NB4 (cell line): ENCODE data around the gene STX16.

Experiments
- CTCF ChIP-seq: IDR thresholded peaks from one replicate; pipeline ENCODE4 v1.5.1; 2012; ENCODE audit warnings: low read depth, low read length
- MYC ChIP-seq: IDR thresholded peaks from 2 replicates; pipeline ENCODE4 v1.6.1; 2011; ENCODE audit warnings: low read depth, low read length
- POLR2A ChIP-seq: IDR thresholded peaks from 2 replicates; pipeline ENCODE4 v1.6.1; 2011; ENCODE audit warnings: mild to moderate bottlenecking; ENCODE audit not compliant: insufficient read length; ENCODE audit errors: extremely low read depth
- TF ChIP-seq, protein P1 (sequence below): IDR thresholded peaks from 2 replicates; pipeline ENCODE4 v1.6.1; 2011; ENCODE audit warnings: low read depth, low read length

GRCh38 chr20:58630063-58630462 lies 21.0 kb upstream of the STX16 start:
- no peak for TF ChIP-seq CTCF
- no peak for TF ChIP-seq POLR2A
- no peak for TF ChIP-seq MYC
- TF ChIP-seq, protein P1, sequence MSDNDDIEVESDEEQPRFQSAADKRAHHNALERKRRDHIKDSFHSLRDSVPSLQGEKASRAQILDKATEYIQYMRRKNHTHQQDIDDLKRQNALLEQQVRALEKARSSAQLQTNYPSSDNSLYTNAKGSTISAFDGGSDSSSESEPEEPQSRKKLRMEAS, result no peak
